HK-2 (cell line): Measurements from ENCODE around the gene ADM2.
"Not testable (repeated sequence)": the region's sequence is repeated elsewhere in the genome, so short reads cannot be mapped to it uniquely, and the experiment has no call there.

ENCODE experiments used
- DNase-seq: peaks from one replicate; pipeline ENCODE4 v3.0.0-alpha.2; 2018; ENCODE audit not compliant: unreplicated experiment

ADM2 gene

DNA sequence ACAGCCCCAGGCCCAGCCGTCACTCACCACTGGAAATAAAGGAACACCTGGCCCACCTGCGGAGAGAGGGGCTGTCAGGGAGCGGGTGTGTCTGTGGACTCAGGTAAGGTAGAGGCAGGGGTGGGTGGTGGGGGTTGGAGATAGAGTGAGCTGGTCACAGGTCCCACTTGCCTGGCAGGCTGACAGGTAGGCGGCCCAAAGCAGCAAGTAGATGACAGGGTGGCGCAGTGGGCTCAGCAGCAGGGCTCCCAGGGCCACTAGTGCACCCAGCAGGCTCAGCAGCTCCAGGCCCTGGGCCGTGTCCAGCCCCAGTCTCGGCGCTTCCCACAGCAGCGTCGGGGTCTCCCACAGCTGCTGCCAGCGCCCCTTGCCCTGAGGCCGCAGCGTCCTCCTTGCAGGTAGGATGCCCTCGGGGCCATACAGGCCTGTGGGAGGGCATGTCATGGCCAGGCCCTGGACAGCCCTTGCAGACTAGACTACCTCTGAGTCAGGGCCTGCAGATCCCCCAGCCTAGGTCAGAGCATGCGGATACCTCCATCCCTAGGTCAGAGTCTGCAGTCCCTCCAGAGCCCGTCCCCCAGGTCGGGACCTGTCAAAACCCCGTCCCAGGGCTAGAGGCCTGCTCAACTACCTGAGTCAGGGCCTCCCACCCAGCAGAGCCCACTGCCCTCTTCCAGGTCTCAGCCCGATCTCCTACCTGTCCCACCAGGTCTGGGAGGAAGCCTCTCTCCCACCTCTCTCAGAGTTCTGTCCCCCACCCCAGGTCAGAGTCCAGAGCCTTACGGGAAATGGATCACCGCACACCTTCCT lies 25.5 kb downstream of the ADM2 start:
- no peak for DNase-seq

DNA sequence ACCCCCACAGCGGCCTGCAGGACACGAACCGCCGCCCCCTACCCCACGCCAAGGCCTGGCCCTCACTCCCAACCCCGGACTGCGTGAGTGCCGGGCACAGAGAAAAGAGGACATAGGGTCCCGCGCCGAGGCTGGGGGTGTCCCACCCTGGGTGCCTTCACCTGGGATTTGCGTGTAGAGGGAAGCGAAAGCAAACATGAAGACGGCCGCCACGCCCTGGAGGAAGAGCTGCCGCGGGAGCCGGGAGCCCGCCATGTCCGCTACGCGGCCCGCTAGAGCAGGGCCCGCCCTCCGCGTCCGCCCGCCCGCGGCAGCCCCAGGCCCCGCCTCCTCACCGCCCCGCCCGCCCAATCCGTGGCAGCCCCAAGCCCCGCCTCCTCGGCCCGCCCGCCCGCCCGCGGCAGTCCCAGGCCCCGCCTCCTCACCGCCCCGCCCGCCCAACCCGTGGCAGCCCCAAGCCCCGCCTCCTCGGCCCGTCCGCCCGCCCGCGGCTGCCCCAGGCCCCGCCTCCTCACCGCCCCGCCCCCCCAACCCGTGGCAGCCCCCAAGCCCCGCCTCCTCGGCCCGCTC lies 26.2 kb downstream of the ADM2 start, which contains the start of gene LMF2:
TSS of gene LMF2 (minus strand) at position 282 of the 570 bp plus-strand sequence. CDS start at position 255, 27 bp downstream.
- DNase-seq, result no peak

GRCh38 chr22:50507991-50508884 lies 26.9 kb downstream of the ADM2 start, which contains the start of gene NCAPH2:
Gene NCAPH2 (plus strand): TSS chr22:50508224. CDS start chr22:50508338, 114 bp downstream.
- DNase-seq, result peak; percentile 98

DNA sequence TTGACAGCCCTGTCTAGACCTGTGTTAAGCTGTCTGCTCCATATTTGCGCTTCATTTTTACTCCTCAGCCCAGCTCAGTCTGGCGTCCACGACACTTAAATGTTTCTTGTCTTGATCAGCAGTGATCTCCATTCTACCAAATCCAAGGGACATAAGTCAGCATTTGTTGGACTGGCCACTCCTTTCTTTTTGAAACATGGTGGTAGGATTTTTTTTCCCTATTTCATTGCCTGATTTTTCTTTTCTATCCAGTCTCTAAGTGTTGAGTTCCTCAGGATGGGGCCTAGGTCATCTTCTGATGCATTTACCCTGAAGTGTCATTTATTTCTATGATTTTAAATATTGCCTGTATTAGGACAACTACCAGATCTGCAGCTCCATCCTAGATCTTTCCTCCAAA lies 27.6 kb downstream of the ADM2 start:
- no peak for DNase-seq

DNA sequence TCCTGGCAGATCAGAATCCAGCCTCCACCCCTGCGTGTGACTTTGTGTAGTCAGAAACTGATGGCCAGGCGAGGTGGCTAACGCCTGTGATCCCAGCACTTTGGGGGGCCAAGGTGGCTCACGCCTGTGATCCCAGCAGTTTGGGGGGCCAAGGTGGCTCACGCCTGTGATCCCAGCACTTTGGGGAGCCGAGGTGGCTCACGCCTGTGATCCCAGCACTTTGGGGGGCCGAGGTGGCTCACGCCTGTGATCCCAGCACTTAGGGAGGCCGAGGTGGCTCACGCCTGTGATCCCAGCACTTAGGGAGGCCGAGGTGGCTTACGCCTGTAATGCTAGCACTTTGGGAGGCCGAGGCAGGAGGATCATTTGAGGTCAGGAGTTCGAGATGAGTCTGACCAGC lies 31.8 kb downstream of the ADM2 start:
- no peak for DNase-seq

GRCh38 chr22:50516068-50516467 lies 34.7 kb downstream of the ADM2 start:
- no peak for DNase-seq

DNA sequence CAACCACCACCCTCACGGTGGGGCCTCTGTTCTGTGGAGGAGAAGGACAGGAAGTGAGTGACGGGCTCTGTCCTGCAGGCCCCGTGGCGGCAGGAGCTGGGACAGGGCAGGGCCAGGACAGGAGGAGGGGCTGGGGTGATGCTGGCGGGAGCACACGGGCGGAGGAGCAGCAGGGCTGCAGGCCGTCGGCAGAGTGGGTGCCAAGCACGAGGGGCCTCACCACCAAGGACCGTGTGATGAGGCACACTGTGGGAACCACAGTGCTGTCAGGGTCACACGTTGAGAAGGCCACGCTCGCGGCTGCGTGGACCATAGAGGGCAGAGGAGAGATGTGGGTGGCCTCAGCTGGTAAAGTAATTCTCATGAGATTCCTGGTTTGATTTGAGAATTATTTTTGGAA lies 35.5 kb downstream of the ADM2 start:
- DNase-seq, result no peak

DNA sequence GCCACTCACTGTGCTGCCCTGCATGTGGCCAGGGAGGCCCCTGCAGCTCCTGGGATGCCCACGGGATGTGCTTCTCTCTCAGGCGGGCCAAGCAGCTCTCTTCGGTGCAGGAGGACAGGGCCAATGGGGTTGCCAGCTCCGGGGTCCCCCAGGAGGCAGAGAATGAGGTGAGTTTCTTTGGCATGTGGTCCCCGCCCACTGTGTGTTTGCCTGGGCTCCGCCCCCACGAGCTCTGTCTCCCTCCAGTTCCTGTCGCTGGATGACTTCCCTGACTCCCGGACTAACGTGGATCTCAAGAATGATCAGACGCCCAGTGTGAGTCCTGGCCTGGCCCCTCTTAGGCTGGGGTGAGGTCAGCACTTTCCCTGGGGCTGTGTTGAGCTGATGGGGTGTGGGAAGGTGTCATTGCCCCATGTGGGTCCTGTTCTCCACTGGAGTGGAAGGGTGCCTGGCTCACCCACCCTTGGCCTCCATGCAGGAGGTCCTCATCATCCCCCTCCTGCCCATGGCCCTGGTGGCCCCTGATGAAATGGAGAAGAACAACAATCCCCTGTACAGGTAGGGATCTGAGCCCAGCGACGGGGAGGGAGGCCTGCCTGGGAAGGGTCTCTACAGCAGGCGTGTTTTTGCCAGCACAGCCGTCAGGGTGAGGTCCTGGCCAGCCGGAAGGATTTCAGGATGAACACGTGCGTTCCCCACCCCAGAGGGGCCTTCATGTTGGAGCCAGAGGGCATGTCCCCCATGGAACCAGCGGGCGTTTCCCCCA lies 36.3 kb downstream of the ADM2 start:
- DNase-seq, result no peak

DNA sequence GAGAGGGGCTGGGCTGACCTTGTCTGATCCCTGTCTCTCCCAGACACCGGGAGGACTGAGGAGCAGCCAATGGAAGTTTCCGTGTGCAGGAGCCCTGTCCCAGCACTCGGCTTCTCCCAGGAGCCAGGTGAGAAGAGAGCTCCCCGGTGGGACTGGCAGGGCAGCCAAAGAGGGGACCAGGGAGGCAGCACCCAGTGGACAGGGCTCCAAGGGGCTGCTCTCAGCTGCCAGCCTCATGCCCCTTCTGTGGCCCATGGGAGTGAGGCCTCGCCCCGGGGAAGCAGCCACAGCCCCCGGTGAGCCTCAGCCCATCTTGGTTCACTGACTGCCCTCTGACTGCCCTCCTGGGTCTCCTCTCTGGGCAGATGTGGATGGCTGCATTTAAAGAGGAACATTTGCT lies 37.3 kb downstream of the ADM2 start:
- no peak for DNase-seq

DNA sequence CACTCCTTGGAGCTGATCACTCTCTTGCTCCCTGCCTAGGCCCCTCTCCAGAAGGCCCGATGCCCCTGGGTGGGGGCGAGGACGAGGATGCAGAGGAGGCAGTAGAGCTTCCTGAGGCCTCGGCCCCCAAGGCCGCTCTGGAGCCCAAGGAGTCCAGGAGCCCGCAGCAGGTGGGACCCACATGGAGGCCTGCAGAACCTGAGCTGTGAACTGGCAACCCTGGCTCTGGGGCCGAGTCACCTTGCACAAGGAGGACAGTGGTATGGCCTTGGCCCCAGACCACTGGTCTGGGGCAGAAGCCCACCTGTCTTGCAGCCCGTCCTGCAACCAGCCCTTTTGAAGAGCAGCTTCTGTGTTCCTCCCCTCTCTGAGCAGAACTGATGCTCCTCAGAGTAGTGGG lies 37.8 kb downstream of the ADM2 start:
- no peak for DNase-seq

DNA sequence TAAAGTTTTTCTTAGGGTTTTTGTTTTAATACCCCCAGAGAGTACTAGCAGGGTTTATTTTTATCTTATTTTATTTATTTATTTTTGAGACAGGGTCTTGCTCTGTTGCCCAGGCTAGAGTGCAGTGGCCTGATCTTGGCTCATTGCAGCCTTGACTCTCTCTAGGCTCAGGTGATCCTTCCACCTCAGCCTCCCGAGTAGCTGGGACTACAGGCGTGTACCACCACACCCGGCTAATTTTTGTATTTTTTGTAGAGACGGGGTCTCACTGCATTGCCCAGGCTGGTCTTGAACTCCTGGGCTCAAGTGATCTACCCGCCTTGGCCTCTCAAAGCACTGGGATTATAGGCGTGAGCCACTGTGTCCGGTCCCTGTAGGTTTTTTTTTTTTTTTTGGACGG lies 38.8 kb downstream of the ADM2 start:
- not testable (repeated sequence) for DNase-seq

- DNase-seq, result no peak
Measured at GRCh38 chr22:50520826-50521453, 39.6 kb downstream of the ADM2 start.

- DNase-seq, result no peak
Measured at GRCh38 chr22:50521710-50522109, 40.4 kb downstream of the ADM2 start.

GRCh38 chr22:50522208-50522805 lies 41.0 kb downstream of the ADM2 start:
- DNase-seq, result no peak

- no peak for DNase-seq
Measured at GRCh38 chr22:50522806-50523438, 41.6 kb downstream of the ADM2 start.

DNA sequence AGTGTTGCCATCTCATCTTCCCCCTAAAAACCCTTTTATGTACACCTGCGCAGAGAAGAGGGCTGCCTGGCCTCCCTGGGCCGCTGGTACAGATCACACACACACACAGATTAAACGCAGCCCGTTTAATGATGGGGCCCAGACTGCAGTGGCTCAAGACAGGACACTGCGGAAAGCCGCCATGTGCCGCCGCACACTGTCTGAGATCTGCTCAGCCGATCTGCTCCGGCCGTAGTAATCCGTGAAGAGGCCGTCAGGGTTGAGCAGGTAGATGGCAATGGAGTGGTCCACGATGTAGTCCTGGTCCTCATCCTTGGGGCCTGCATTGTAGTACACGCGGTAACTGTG lies 42.1 kb downstream of the ADM2 start:
- DNase-seq, result no peak

GRCh38 chr22:50523806-50524675 lies 42.7 kb downstream of the ADM2 start:
- DNase-seq, result no peak

- DNase-seq, result no peak
Measured at GRCh38 chr22:50524676-50525103, 43.3 kb downstream of the ADM2 start.
